Cerebellar cortex (tissue), 1 donor: Measurements from ENCODE around the gene TRIM49.
"Not testable (repeated sequence)": the region's sequence is repeated elsewhere in the genome, so short reads cannot be mapped to it uniquely, and the experiment has no call there.

Experiments
- DNase-seq: peaks from one replicate; pipeline ENCODE4 v3.0.0-alpha.2; 2015; ENCODE audit warnings: low spot score

TRIM49 gene

GRCh38 chr11:89808475-89808874, at the start of gene TRIM49:
TSS of gene TRIM49 (minus strand) at chr11:89808575. CDS start at chr11:89804469, 4,106 bp downstream.
- not testable (repeated sequence) for DNase-seq

GRCh38 chr11:89826694-89827093, 18.3 kb upstream of the TRIM49 start:
- DNase-seq, result not testable (repeated sequence)

- not testable (repeated sequence) for DNase-seq
Observed at GRCh38 chr11:89820008-89820407, 11.6 kb upstream of the TRIM49 start.

GRCh38 chr11:89813535-89813934, 5.2 kb upstream of the TRIM49 start:
- DNase-seq, result not testable (repeated sequence)

- not testable (repeated sequence) for DNase-seq
Observed at GRCh38 chr11:89787506-89788063, 20.8 kb downstream of the TRIM49 start.

- DNase-seq, result not testable (repeated sequence)
Observed at GRCh38 chr11:89785726-89786125, 22.6 kb downstream of the TRIM49 start.

GRCh38 chr11:89750822-89751221, 57.6 kb downstream of the TRIM49 start:
- not testable (repeated sequence) for DNase-seq
